Muscle layer of duodenum (tissue), 2 donors: Measurements from ENCODE around the gene CEP57.

Experiments
- H3K27ac ChIP-seq: one replicate; pipeline ENCODE4 v1.7.0; 2013; ENCODE audit warnings: mild to moderate bottlenecking, low read length
- H3K27me3 ChIP-seq: one replicate; pipeline ENCODE4 v1.7.0; 2013; ENCODE audit warnings: low read depth, mild to moderate bottlenecking, control low read depth, low read length
- H3K36me3 ChIP-seq, 2 donors: one replicate each; pipeline ENCODE4 v1.7.0; 2013; ENCODE audit warnings: low read length in 2 of 2, control low read depth in 1 of 2, mild to moderate bottlenecking in 1 of 2; ENCODE audit not compliant: insufficient read depth in 2 of 2, control insufficient read depth in 1 of 2
- H3K4me1 ChIP-seq, 2 donors: one replicate each; pipeline ENCODE4 v1.7.0; 2013; ENCODE audit warnings: low read length in 2 of 2, mild to moderate bottlenecking in 2 of 2, control low read depth in 1 of 2, moderate library complexity in 1 of 2; ENCODE audit not compliant: insufficient read depth in 2 of 2, control insufficient read depth in 1 of 2
- H3K4me3 ChIP-seq, 2 donors: one replicate each; pipeline ENCODE4 v1.7.0; 2013; ENCODE audit warnings: low read length in 2 of 2, low read depth in 1 of 2, mild to moderate bottlenecking in 1 of 2
- H3K9me3 ChIP-seq, 2 donors: one replicate each; pipeline ENCODE4 v1.7.0; 2013; ENCODE audit warnings: low read length in 2 of 2, control low read depth in 1 of 2, mild to moderate bottlenecking in 1 of 2; ENCODE audit not compliant: control insufficient read depth in 1 of 2
- donor health status: healthy.

Gene CEP57

DNA sequence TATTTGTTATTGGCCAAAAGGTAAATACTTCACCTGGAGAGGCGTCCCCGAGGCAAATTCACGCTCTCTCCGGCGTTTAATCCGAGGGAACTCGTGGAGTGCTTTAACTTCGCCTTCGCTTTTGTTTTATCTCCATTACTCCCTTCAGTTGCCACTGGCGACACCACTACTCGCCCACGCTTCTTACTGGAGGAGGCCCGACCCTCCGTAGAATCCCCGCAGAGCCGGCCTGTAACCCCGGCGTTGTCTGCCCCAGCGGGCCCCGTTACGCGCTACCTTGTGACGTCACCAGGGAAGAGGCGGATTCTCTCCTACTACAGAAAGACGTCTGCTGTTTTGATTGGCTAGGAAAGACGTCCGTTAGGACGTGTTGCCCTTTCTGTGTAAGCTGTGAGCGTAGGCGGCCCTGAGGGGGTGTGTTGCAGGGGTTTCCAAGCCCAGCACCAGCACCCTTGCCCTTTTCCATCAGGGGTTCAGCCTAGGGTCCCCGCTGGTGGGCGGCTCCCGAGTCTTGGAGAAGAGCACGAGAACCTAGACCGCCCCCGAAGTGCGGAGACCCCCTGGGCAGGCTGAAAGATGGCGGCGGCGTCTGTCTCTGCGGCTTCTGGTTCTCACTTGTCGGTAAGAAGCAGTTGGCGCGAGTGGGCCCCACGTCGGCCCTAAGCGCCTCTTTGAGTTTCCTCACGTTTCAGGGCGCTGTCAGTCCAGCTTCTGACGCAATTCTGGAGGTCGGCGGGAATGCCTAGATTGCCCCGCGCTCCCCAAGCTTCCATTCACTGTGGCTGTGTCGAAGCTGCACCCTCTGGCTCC, at the start of gene CEP57:
TSS of gene CEP57 (plus strand) at position 376 of the 810 bp plus-strand sequence. CDS start at position 577, 201 bp downstream.
- H3K4me3 ChIP-seq: peak within 1 kb of the TSS; percentile 94 to 97
- peak within 1 kb of the TSS; percentile 99 for H3K27ac ChIP-seq
- peaks cover 15 to 20% of the 10 kb centered on the region in 2 donors for H3K36me3 ChIP-seq
- no peaks in the 10 kb centered on the region for H3K27me3 ChIP-seq
- H3K9me3 ChIP-seq: no peaks in the 10 kb centered on the region
- H3K4me1 ChIP-seq: peaks cover 17 to 22% of the 10 kb centered on the region in 2 donors

GRCh38 chr11:95750101-95750500, 40.2 kb upstream of the CEP57 start:
- Histone ChIP-seq H3K36me3 (no peaks in the 10 kb centered on the region), H3K27me3 (no peaks in the 10 kb centered on the region), H3K4me1 (no peaks in the 10 kb centered on the region), H3K27ac (no peak overlapping the region), H3K4me3 (no peak overlapping the region), H3K9me3 (no peaks in the 10 kb centered on the region)

DNA sequence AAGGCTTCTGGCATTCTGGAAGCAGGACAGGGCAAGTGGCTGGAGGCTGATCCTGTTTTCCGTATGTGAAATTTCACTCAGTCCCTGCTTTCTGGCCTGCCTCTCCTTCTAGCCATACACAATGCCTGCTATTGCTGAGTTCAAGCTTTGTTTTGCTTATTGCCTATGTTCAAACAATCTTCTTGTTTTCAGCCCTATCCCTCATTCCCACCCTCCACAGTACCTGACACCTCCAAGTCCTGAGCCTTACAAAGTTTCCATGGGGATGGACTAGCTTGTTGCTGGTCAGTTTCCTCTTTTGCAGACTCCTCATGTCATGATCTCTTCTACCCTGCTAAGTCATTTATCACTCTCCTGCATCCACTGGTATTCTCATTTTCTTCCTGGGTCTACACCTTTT, 38.8 kb upstream of the CEP57 start:
- H3K27ac ChIP-seq: no peak overlapping the region
- H3K9me3 ChIP-seq: no peaks in the 10 kb centered on the region
- no peaks in the 10 kb centered on the region for H3K36me3 ChIP-seq
- no peaks in the 10 kb centered on the region for H3K27me3 ChIP-seq
- H3K4me3 ChIP-seq: no peak overlapping the region
- H3K4me1 ChIP-seq: no peaks in the 10 kb centered on the region

GRCh38 chr11:95760941-95761340, 29.4 kb upstream of the CEP57 start:
- no peaks in the 10 kb centered on the region for H3K27me3 ChIP-seq
- no peak overlapping the region for H3K4me3 ChIP-seq
- H3K36me3 ChIP-seq: no peaks in the 10 kb centered on the region
- no peaks in the 10 kb centered on the region for H3K9me3 ChIP-seq
- H3K27ac ChIP-seq: no peak overlapping the region
- no peaks in the 10 kb centered on the region for H3K4me1 ChIP-seq

GRCh38 chr11:95762534-95762933, 27.8 kb upstream of the CEP57 start:
- Histone ChIP-seq H3K4me3 (no peak overlapping the region), H3K36me3 (no peaks in the 10 kb centered on the region), H3K4me1 (no peaks in the 10 kb centered on the region), H3K27me3 (no peaks in the 10 kb centered on the region), H3K9me3 (no peaks in the 10 kb centered on the region), H3K27ac (no peak overlapping the region)

- H3K36me3 ChIP-seq: peaks cover 0 to 8% of the 10 kb centered on the region in 2 donors
- no peaks in the 10 kb centered on the region for H3K9me3 ChIP-seq
- no peaks in the 10 kb centered on the region for H3K27me3 ChIP-seq
- no peak overlapping the region for H3K4me3 ChIP-seq
- no peak overlapping the region for H3K27ac ChIP-seq
- no peaks in the 10 kb centered on the region for H3K4me1 ChIP-seq
Observed at GRCh38 chr11:95764267-95764898, 25.9 kb upstream of the CEP57 start.

- Histone ChIP-seq H3K4me3 (no peak overlapping the region), H3K36me3 (peaks cover 8 to 9% of the 10 kb centered on the region in 2 donors), H3K4me1 (no peaks in the 10 kb centered on the region), H3K27ac (no peak overlapping the region), H3K9me3 (no peaks in the 10 kb centered on the region), H3K27me3 (no peaks in the 10 kb centered on the region)
Observed at GRCh38 chr11:95766701-95767100, 23.6 kb upstream of the CEP57 start.

DNA sequence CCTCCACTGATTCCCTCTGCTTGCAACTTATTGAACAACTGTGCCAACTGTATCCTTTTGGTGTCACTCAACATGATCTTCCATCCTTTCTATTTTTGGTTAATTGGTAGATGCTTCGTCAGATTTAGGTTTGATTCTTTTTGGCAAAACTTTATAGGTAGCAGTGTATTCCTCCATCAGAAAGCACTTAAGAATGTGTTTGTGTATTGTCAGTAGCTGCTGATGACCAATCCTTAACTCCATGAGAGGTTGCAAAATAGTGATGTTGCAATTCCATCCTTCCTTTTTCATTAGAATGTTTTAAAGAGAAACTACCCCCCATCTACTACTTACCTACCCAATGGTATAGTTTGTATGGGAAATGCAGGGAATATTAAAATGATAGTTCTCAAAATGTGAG, 22.8 kb upstream of the CEP57 start:
- no peak overlapping the region for H3K4me3 ChIP-seq
- H3K4me1 ChIP-seq: no peaks in the 10 kb centered on the region
- no peak overlapping the region for H3K27ac ChIP-seq
- no peaks in the 10 kb centered on the region for H3K9me3 ChIP-seq
- peaks cover 8 to 9% of the 10 kb centered on the region in 2 donors for H3K36me3 ChIP-seq
- no peaks in the 10 kb centered on the region for H3K27me3 ChIP-seq

DNA sequence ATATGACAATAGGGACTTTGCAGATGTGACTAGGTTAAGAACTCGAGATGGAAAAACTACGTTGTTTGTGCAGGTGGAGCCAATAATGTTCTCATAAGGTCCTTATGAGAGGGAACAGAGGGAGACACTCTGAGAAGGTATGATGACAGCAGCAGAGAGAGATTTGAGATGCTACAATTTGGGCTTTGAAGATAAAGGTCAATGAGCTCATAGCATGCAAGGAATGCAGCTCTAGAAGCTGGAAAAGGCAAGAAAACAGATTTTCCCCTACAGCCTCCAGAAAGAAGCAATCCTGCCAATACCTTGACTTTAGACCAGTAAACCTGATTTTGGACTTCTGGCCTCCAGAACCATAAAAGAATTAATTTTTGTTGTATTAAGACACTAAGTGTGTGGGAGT, 21.8 kb upstream of the CEP57 start:
- Histone ChIP-seq H3K4me1 (no peaks in the 10 kb centered on the region), H3K4me3 (no peak overlapping the region), H3K36me3 (peaks cover 9 to 10% of the 10 kb centered on the region in 2 donors), H3K9me3 (no peaks in the 10 kb centered on the region), H3K27me3 (no peaks in the 10 kb centered on the region), H3K27ac (no peak overlapping the region)

DNA sequence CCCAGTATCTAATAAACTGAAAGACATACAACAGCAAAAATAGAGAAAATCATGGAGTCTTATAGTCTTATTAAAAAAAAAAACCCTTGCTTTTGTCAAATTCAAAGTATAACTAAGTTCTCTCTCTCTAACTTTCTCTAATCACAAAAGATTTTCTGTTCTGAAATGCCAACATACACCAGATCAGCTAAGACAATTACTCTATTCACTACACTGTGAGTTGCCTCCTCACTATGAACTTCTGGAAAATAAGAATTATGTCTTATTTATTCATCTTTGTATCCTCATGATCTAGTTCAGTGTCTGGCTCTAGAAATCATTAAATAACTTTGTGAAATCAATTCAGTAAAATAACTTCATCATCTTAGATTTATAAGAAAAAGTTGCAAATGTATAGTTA, 13.4 kb upstream of the CEP57 start:
- H3K27ac ChIP-seq: no peak overlapping the region
- H3K4me3 ChIP-seq: no peak overlapping the region
- H3K4me1 ChIP-seq: no peaks in the 10 kb centered on the region
- H3K27me3 ChIP-seq: no peaks in the 10 kb centered on the region
- H3K36me3 ChIP-seq: peaks cover 46 to 59% of the 10 kb centered on the region in 2 donors
- no peaks in the 10 kb centered on the region for H3K9me3 ChIP-seq

- peaks cover 61 to 66% of the 10 kb centered on the region in 2 donors for H3K36me3 ChIP-seq
- H3K4me1 ChIP-seq: no peaks in the 10 kb centered on the region
- no peaks in the 10 kb centered on the region for H3K9me3 ChIP-seq
- H3K4me3 ChIP-seq: no peak overlapping the region
- H3K27ac ChIP-seq: no peak overlapping the region
- H3K27me3 ChIP-seq: no peaks in the 10 kb centered on the region
Observed at GRCh38 chr11:95778699-95779098, 11.6 kb upstream of the CEP57 start.
